Activated naive CD4-positive, alpha-beta T cell treated with Interleukin-2 at 50 U/mL for 16 hours (primary cell): ENCODE results near the gene COBLL1.
"Not testable (repeated sequence)": the region's sequence is repeated elsewhere in the genome, so short reads cannot be mapped to it uniquely, and the experiment has no call there.

ENCODE experiments used
- DNase-seq: peaks from one replicate; pipeline ENCODE4 v3.0.0-alpha.2; 2020

The COBLL1 gene

GRCh38 chr2:164747783-164748433 lies 93.7 kb downstream of the COBLL1 start:
- no peak for DNase-seq

GRCh38 chr2:164747140-164747539 lies 94.5 kb downstream of the COBLL1 start:
- no peak for DNase-seq

- no peak for DNase-seq
These were observed 94.9 kb downstream of the COBLL1 start for GRCh38 chr2:164746713-164747112.

- no peak for DNase-seq
These were observed 96.4 kb downstream of the COBLL1 start for GRCh38 chr2:164745012-164745797.

GRCh38 chr2:164742738-164743317 lies 98.8 kb downstream of the COBLL1 start:
- no peak for DNase-seq

DNA sequence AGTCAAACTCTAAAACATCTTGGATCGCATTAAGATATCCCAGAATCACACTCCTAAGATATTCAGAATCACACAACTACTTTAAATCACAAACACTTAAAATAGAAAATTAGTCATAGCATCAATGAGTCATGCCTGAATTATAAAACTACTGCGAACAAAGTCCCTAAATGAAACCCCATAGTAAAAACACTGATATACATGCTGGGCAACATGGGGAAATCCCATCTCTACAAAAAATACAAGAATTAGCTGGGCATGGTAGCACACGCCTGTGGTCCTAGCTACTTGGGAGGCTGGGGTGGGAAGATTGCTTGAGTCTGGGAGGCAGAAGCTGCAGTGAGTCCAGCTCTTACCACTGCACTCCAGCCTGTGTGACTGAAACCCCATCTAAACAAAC lies 101.7 kb downstream of the COBLL1 start:
- no peak for DNase-seq

DNA sequence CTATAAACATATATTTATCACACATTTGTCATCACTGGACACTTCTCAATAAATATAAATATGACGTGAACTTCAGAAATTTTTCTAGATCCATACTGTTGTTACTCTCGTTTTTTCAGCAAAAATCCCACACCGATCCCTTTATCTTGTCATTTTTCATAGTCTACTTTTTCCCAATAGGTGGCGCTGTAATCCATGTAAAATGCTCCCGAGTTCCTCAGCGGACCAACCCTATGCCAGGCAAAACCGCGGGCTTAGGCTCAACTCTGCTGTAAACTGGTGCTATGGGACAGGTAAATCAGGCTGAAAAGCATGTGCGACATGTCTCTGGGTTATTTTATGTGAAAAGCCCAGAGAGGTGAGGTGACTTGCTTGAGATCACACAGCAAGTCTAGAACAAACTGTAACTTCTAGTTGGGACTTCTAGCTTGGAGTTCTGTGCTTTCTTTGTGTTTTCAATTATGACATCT lies 104.0 kb downstream of the COBLL1 start:
- DNase-seq: no peak

DNA sequence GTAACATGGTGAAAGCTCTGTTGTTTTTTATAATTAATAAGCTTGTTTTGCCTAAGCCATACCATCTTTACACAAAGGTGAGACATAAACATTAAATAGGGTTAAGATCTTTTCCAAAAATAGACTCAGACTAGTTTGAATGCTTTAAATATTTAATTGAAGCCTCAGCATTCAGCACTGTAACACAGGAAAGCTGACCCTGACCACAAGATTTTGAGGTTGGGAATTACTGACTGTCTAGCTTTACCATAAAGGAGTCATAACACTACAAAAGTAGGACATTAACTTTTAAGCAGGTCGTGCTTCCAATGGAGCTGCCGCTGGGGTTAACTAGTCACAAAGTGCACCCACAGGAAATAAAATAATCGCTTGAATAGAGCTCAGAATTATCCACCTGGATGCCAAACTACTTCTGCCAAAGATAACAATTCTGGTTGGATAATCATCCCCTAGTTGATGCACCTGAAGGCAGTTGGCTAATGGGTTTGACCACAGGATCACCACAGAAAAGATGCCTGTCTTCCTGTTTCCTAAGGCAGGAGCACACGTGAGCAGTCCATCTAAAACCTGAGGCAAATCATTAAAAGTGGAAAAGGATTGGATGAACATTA lies 106.2 kb downstream of the COBLL1 start:
- DNase-seq: no peak

DNA sequence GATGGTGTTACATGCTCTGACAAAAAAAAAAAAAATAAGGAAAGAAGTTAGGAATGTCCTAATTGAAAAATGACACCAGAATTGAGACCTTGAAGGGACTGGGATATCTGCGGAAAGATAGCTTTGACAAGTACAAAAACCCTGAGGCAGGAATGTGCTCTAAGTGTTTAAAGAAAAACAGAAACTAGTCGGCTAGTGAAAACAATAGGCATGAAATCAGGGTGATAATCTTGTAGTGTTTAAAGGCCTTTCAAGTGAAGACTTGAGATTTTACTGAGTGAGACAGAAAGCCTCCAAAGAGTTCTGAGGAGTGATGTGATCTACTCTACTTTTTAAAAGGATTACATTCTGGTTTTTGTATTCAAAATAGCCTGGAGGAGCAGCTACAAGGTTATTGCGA lies 107.4 kb downstream of the COBLL1 start:
- no peak for DNase-seq

DNA sequence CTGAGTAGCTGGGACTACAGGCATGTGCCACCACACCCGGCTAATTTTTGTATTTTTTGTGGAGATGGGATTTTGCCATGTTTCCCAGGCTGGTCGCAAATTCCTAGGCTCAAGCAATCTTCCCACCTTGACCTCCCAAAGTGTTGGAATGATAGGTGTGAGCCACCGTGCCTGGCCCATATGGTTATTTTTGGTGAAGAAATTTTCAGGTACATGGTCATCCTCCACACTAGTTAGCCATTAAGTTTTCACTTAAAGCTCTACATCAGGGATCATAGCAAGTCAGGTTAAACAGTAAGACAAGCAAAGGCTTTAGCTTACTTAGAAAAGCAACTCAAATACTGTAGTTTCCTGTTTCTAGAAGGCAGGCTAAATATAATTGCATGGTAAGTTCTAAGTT lies 116.1 kb downstream of the COBLL1 start:
- no peak for DNase-seq

- no peak for DNase-seq
These were observed 118.8 kb downstream of the COBLL1 start for GRCh38 chr2:164722616-164723338.

DNA sequence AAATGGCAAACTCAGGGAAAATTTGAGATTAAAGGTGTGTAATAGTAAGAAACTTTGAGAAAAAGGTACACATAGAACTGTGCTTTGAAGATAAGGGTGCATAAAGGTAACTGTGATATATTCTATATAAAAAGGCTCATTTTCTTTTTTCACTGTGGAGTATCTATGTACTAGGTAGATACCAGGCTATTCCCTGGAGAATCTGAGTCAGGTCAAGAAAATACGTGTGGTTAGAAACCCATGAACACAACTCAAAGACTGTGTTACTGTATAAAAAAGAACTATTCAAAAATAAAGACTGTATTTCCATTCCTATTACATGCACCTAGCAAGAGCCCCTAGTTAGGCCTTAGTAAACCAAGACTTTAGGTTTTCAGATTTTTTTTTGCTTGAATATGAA lies 120.2 kb downstream of the COBLL1 start:
- DNase-seq: no peak

DNA sequence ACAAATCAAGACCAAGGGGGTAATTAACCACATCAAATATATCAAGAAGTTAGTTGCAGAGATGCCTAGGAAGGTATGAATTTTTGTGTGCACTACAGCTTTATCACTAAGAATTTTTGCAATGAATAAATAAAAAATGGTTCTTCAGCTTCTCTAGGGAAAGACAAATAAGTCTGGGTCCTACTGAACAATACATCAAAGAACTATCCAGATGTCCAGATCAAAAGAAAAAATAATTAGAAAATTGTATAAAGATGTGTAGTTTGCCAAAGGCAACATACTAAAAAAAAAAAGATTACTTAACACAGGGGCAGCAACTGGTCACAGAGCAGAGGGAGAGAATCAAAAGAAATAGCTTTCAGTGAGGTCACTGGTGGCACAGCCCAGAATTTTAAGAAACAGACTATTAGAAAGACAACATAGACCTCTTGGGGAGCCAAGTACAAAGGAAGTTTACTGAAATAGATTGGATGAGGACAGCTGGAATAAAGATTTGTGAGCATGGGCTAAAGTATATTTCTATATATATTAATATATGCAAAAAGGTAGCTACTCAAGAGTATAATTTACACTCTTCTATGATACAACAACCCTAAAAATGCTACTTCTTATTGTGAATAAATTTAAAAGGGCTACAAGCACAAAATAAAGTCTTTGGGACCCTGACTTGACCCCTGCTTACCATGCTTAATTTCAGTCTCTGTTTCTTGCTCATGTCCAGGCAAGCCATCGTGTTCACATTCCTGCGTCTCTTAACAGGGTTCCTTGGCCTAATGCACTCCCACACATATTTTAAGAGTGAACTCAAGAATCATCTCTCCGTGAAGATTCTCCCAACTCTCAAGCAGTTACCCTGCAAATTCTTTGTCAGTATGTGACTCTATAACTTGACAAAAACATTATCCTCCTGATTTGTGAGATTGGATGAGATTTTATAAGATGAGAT lies 121.4 kb downstream of the COBLL1 start:
- DNase-seq: no peak

DNA sequence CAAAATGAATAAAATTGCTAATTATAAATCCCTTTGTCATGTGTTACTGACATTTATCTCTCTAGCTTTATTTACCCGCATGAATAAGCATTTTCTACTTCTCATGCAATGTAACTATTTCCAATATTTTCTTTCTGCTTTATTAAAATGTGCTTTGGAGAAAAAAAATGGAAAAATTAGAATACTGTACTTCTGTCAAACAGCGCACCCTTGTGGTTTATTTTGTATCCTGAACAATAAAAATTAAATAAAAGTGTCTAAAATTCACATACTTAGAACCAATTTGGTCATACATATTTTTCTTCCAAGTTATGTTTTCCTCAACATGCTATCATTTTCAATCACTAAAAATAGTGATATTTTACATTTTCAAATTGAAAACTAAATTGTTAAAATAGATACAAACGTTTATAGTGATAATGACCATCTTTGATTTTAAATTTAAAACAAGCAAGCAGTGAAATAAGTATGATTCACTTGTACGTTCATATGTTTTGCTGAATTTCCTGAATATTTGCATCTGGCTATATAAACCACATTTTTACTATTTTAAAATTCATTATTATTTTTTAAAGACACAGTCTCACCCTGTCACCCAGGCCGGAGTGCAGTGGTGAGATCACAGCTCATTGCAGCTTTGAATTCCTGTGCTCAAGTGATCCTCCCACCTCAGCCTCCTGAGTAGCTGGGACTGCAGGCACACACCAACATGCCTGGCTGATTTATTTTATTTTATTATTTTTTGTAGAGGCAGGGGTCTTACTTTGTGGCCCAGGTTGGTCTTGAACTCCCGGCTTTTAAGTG lies 124.4 kb downstream of the COBLL1 start:
- DNase-seq: no peak

DNA sequence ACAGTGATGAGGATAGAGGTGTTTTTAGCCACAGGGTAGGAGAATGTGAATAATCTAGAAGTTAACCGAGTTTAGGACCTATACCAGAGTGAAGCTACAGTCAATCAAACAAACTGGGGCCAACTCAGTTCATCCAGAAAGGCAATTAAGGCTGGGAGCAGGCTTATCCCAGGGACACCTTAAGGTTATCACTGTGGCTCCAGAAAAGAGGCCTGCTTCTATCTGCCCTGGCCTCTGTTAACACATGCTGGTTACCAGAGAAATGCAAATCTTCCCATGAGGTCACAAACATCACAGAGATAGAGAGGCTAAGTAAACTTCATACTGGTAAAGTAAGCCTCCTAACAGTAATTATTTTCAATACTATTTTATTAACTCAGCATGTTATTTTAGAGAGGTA lies 127.2 kb downstream of the COBLL1 start:
- no peak for DNase-seq

DNA sequence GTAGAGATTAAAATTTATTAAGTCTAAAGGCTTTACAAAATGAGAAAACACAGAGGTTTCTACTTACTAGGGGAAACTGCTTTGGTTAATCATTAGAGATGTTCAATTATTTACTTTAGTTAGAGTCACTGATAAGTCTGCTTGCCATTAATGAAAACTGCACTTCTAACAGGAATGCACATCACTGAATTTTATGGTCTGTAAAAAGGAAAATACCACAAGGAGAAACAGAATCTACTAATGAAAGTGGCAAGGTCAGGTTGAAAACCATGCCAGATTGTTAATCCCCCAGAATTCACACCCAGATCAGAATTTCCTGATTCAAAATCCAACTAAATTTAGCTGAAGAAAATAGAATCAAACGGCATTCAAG lies 129.9 kb downstream of the COBLL1 start:
- no peak for DNase-seq

DNA sequence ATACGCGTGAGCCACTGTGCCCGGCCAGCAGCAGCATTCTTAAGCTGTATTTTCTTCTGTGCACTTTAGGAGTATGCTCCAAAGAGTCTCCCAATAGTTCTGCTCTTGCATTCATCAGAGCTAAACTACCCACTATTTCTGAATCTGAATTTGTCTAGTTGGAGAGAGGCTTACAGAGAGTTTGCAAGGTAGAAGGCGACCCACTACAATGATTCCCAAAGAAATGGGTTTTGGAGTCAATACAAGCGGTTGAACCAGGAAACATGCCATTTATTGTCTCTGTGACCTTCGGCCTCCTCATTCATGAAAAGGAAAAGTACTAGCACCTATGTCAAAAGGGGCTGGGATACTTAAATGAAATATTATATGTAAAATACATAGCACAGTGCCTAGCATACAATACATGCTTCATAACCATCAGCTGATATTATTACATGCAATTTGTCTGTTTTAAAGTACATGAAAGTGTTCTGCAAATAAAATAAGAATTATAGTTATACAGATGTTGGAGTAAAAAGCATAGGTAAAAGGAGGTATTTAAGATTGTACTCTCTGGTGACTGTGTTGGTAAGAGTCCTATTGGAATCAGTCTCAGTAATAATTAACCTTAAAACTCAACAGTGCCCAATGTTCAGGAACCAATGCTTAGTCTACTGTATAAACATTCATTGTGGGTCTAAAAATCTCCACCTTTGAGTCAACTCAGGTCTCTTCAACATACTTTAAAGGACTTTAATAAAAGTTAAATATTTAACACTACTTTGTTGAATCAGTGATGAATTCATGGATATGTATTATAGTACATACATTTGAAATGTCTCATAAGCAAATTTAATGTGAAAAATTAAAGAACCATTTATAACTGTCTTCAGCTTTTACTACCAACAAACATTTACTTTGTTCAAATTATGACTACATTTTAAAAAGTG lies 130.5 kb downstream of the COBLL1 start:
- no peak for DNase-seq

DNA sequence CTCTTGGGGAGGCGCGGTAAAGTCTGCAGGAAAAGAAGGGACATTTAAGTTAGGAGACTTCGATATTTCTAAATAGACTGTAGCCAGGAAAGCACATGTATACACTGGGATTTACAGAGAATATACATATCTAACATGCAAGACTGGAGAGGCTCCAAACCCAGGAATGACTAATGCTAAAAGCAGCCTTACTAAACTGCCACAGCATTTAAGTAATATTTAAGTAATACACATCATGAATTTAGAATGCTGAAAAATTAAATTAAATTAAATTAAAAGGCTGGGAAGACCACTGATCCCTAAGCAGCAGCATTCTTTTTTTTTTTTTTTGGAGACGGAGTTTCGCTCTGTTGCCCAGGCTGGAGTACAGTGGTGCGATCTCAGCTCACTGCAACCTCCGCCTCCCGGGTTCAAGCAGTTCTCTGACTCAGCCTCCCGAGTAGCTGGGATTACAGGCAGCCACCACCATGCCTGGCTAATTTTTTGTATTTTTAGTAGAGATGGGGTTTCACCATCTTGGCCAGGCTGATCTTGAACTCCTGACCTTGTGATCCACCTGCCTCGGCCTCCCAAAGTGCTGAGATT lies 131.3 kb downstream of the COBLL1 start:
- DNase-seq: not testable (repeated sequence)

GRCh38 chr2:164706522-164706921 lies 135.1 kb downstream of the COBLL1 start:
- DNase-seq: no peak
